ENCODE measurements around the gene VPS41. TPM values are rescaled to one million over a fixed set of nuclear protein-coding genes. Genes with fewer than 3 reads are reported as not detected.

VPS41 gene
- polyA plus RNA-seq, 3 donors, result 75.4 to 85.5 (median 77.9) TPM

GRCh38 chr7:38746438-38746837 is 162.6 kb downstream of the VPS41 start:
- no peak for DNase-seq

- DNase-seq, result no peak
Measured at GRCh38 chr7:38744746-38745145, 164.2 kb downstream of the VPS41 start.

- DNase-seq, result no peak
Measured at GRCh38 chr7:38743899-38744298, 165.1 kb downstream of the VPS41 start.

- DNase-seq, result no peak
Measured at GRCh38 chr7:38740041-38740440, 168.9 kb downstream of the VPS41 start.

GRCh38 chr7:38736138-38736537 is 172.9 kb downstream of the VPS41 start:
- DNase-seq, result no peak

GRCh38 chr7:38731215-38731614 is 177.8 kb downstream of the VPS41 start:
- no peak for DNase-seq

GRCh38 chr7:38728145-38728544 is 180.8 kb downstream of the VPS41 start:
- no peak for DNase-seq

- DNase-seq, result no peak
Measured at GRCh38 chr7:38727184-38727940, 181.6 kb downstream of the VPS41 start.

GRCh38 chr7:38723327-38723726 is 185.7 kb downstream of the VPS41 start:
- no peak for DNase-seq

- DNase-seq, result no peak
Measured at GRCh38 chr7:38716397-38716796, 192.6 kb downstream of the VPS41 start.

- no peak for DNase-seq
Measured at GRCh38 chr7:38709123-38709522, 199.9 kb downstream of the VPS41 start.

GRCh38 chr7:38704751-38705150 is 204.2 kb downstream of the VPS41 start:
- DNase-seq, result no peak

GRCh38 chr7:38704041-38704547 is 204.9 kb downstream of the VPS41 start:
- DNase-seq, result no peak

- DNase-seq, result no peak
Measured at GRCh38 chr7:38703093-38703492, 205.9 kb downstream of the VPS41 start.

- no peak for DNase-seq
Measured at GRCh38 chr7:38702002-38702535, 206.9 kb downstream of the VPS41 start.

GRCh38 chr7:38700116-38700515 is 208.9 kb downstream of the VPS41 start:
- DNase-seq, result no peak

- DNase-seq, result no peak
Measured at GRCh38 chr7:38699471-38699870, 209.5 kb downstream of the VPS41 start.

- no peak for DNase-seq
Measured at GRCh38 chr7:38694326-38694725, 214.7 kb downstream of the VPS41 start.

GRCh38 chr7:38686888-38687287 is 222.1 kb downstream of the VPS41 start:
- DNase-seq, result no peak

- no peak for DNase-seq
Measured at GRCh38 chr7:38685851-38686250, 223.1 kb downstream of the VPS41 start.

GRCh38 chr7:38682606-38683005 is 226.4 kb downstream of the VPS41 start:
- DNase-seq, result no peak

- no peak for DNase-seq
Measured at GRCh38 chr7:38681882-38682281, 227.1 kb downstream of the VPS41 start.

- no peak for DNase-seq
Measured at GRCh38 chr7:38679419-38679818, 229.6 kb downstream of the VPS41 start.

GRCh38 chr7:38678698-38679054 is 230.3 kb downstream of the VPS41 start:
- DNase-seq, result no peak
